Measurements from ENCODE around the gene ZNF460.

GRCh38 chr19:57305056-57305455, 24.8 kb downstream of the ZNF460 start:
- TF ChIP-seq POLR2A (IDR thresholded peaks at IDR 0.05), result no peak
- no peak for TF ChIP-seq CTCF (IDR thresholded peaks at IDR 0.05)
- TF ChIP-seq POLR2AphosphoS5 (IDR thresholded peaks at IDR 0.05; ENCODE audit: insufficient read depth in 1 of 2, low read depth in 1 of 2), result no peak
